Endothelial cell of umbilical vein (primary cell): Measurements from ENCODE around the gene HOMER1. TPM values are rescaled to one million over a fixed set of nuclear protein-coding genes. Genes with fewer than 3 reads are reported as not detected.

Experiments used
- BruUV-seq: library from RNA; stranded (reverse); fragments of 400-500 nt; replicated peaks from 2 replicates; lab custom pipeline; 2021; lab: Mats Ljungman, UMichigan
- CTCF ChIA-PET: fragments of 300-600, 350-600 bp; sonication (Branson Sonifier 250); formaldehyde crosslinking; loops from one replicate; lab custom pipeline; 2021; ENCODE audit warnings: antibody characterized with exemption, inconsistent platforms; lab: Charles Lee
- POLR2A ChIA-PET: fragments of 300-600, 350-600 bp; sonication (Branson Sonifier 250); formaldehyde crosslinking; loops from one replicate; lab custom pipeline; 2021; ENCODE audit warnings: antibody characterized with exemption, inconsistent platforms; lab: Charles Lee
- DNase-seq: peaks from one replicate; pipeline ENCODE4 v3.0.0-alpha.2; 2011; ENCODE audit warnings: low read depth, low spot score
- FAIRE-seq: peaks from 2 replicates; lab custom pipeline; 2011; peaks lifted over from hg19 to GRCh38; lab: Jason Lieb, UNC
- H2AFZ ChIP-seq: 2 replicates; pipeline ENCODE4 v1.6.0; 2012; ENCODE audit warnings: low read depth, low read length, control low read depth, inconsistent platforms
- H3K27ac ChIP-seq: 2 replicates; pipeline ENCODE4 v1.5.1; 2011; ENCODE audit warnings: low read depth, mild to moderate bottlenecking, control low read depth, low read length, moderate library complexity; ENCODE audit not compliant: insufficient read depth
- H3K27me3 ChIP-seq, 2 experiments: 2 replicates each; pipeline versions ENCODE4 v1.6.0 to v1.6.1; 2011; ENCODE audit warnings: low read length in 2 of 2, mixed read lengths in 1 of 2; ENCODE audit not compliant: control insufficient read depth in 2 of 2, insufficient read depth in 2 of 2
- H3K36me3 ChIP-seq, 2 experiments: 2 replicates in 1 of 2; 3 replicates in 1 of 2; pipeline ENCODE4 v1.5.1; 2011; ENCODE audit warnings: low read length in 2 of 2, mild to moderate bottlenecking in 1 of 2, moderate library complexity in 1 of 2; ENCODE audit not compliant: control insufficient read depth in 2 of 2, insufficient read depth in 2 of 2; ENCODE audit errors: extremely low read depth in 1 of 2
- H3K4me1 ChIP-seq: 3 replicates; pipeline ENCODE4 v1.5.1; 2011; ENCODE audit warnings: mild to moderate bottlenecking, low read length; ENCODE audit not compliant: control insufficient read depth, insufficient read depth; ENCODE audit errors: extremely low read depth
- H3K4me2 ChIP-seq: 2 replicates; pipeline ENCODE4 v1.6.1; 2011; ENCODE audit warnings: low read length, control low read depth, mixed read lengths; ENCODE audit not compliant: insufficient read depth
- H3K4me3 ChIP-seq, 3 experiments: fragments of 200-600 bp in 1 of 3; sonication (generic), shearing (Covaris generic) in 1 of 3; replicated peaks in 1 of 3; 2 replicates each; pipeline ENCODE4 v1.5.1; 2011 to 2016; ENCODE audit warnings: control low read depth in 3 of 3, low read length in 3 of 3, mild to moderate bottlenecking in 2 of 3, inconsistent platforms in 1 of 3, low read depth in 1 of 3, moderate library complexity in 1 of 3; ENCODE audit not compliant: insufficient read depth in 1 of 3
- H3K79me2 ChIP-seq: 2 replicates; pipeline ENCODE4 v1.6.0; 2012; ENCODE audit warnings: low read length, inconsistent platforms; ENCODE audit not compliant: control insufficient read depth, insufficient read depth
- H3K9ac ChIP-seq: replicated peaks from 2 replicates; pipeline ENCODE3; 2011; ENCODE audit warnings: low read length, control low read depth; ENCODE audit not compliant: insufficient read depth; ENCODE audit errors: extremely low read depth
- H3K9me1 ChIP-seq: replicated peaks from 3 replicates; pipeline ENCODE4 v1.6.0; 2011; ENCODE audit warnings: mild to moderate bottlenecking, low read length; ENCODE audit not compliant: control insufficient read depth, insufficient read depth; ENCODE audit errors: extremely low read depth
- H3K9me3 ChIP-seq: replicated peaks from 2 replicates; pipeline ENCODE4 v1.5.1; 2012; ENCODE audit warnings: low read length, inconsistent platforms; ENCODE audit not compliant: control insufficient read depth, insufficient read depth
- H4K20me1 ChIP-seq: replicated peaks from 2 replicates; pipeline ENCODE3; 2011; ENCODE audit warnings: mild to moderate bottlenecking, low read length; ENCODE audit not compliant: control insufficient read depth, insufficient read depth; ENCODE audit errors: extremely low read depth
- EZH2 ChIP-seq: IDR thresholded peaks from 2 replicates; pipeline ENCODE4 v1.6.1; 2012; ENCODE audit warnings: borderline replicate concordance, low read depth, mild to moderate bottlenecking, moderate library complexity, low read length, inconsistent platforms; ENCODE audit not compliant: severe bottlenecking
- FOS ChIP-seq: IDR thresholded peaks from 2 replicates; pipeline ENCODE4 v1.6.1; 2011; ENCODE audit warnings: mild to moderate bottlenecking, low read length, moderate library complexity, borderline replicate concordance; ENCODE audit not compliant: insufficient read depth
- GATA2 ChIP-seq: IDR thresholded peaks from 2 replicates; pipeline ENCODE4 v1.7.0; 2011; ENCODE audit warnings: low read depth, mild to moderate bottlenecking, moderate library complexity, mixed read lengths, low read length; ENCODE audit not compliant: insufficient read length, insufficient read depth
- JUN ChIP-seq: IDR thresholded peaks from 2 replicates; pipeline ENCODE4 v1.6.1; 2011; ENCODE audit warnings: borderline replicate concordance, low read depth; ENCODE audit not compliant: insufficient read length, insufficient read depth
- MYC ChIP-seq: IDR thresholded peaks from one replicate; pipeline ENCODE4 v1.6.1; 2011; ENCODE audit warnings: mild to moderate bottlenecking, low read depth, low read length
- POLR2A ChIP-seq: IDR thresholded peaks from 2 replicates; pipeline ENCODE4 v1.6.1; 2012; ENCODE audit warnings: low read depth, mild to moderate bottlenecking, control low read depth, low read length
- POLR2AphosphoS5 ChIP-seq: IDR thresholded peaks from 2 replicates; pipeline ENCODE4 v1.6.1; 2012; ENCODE audit warnings: low read depth, mild to moderate bottlenecking, control low read depth, low read length, moderate library complexity; ENCODE audit not compliant: insufficient read depth
- dilution Hi-C: fragments of 300-500 bp; cut with MboI; formaldehyde crosslinking; loops from one replicate; pipeline ENCODE4 v1.15.0; 2019; ENCODE audit warnings: low sequenced_read_pairs; ENCODE audit not compliant: extremely low pct_ligation_motif_present
- intact Hi-C: fragments of 100-400 bp; cut with micrococcal nuclease; formaldehyde crosslinking; loops from one replicate; pipeline ENCODE4 v1.10.0; 2022
- polyA plus RNA-seq, 4 experiments: library from polyadenylated mRNA; depleted of rRNA in 3 of 4; stranded (reverse) in 3 of 4; unstranded in 1 of 4; fragments of >200 nt; gene quantifications; 2 replicates each; pipeline versions ENCODE4 v1.2.1 to v1.2.3, GENCODE V29; 2011 to 2012; ENCODE audit warnings: missing spikeins in 1 of 4
- total RNA-seq: library from RNA; stranded (reverse); gene quantifications from 2 replicates; pipeline ENCODE4 v1.2.3, GENCODE V29; 2021
- TF ChIP-seq, protein P1 (sequence below): IDR thresholded peaks from 2 replicates; pipeline ENCODE4 v1.6.1; 2011; ENCODE audit not compliant: insufficient read depth, insufficient read length
- TF ChIP-seq, protein P2 (sequence below), 2 donors: IDR thresholded peaks; 1 replicate in 1 of 2; 2 replicates in 1 of 2; pipeline ENCODE4 v1.5.1; 2011; ENCODE audit warnings: low read length in 2 of 2, mild to moderate bottlenecking in 2 of 2, moderate library complexity in 2 of 2, control low read depth in 1 of 2, inconsistent platforms in 1 of 2, low read depth in 1 of 2; ENCODE audit not compliant: insufficient read depth in 1 of 2; ENCODE audit errors: extremely low read depth in 1 of 2

The HOMER1 gene
- total and polyA plus RNA-seq, 2 donors (not counting 3 experiments of a cell fraction or from before 2014, with no cell fraction given), result 0.57 to 3.9 TPM

DNA sequence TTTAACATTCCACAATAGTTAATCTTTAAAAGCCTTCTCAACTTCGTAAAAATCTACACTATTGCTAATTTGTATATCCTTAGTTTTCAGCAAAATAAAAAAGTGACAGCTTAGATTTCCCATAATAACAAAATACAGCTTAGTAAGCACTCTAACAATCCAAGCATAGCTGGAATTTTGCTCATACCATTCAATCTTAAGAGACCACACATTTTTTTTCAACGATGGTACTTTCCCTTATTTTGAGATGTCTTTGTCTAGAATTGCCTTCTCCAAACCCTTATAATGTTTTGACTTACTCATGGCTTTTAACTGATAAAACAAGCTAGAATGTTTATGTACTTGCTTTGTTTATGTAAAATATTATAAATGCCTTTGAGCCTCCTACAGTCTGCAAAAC is 65.6 kb downstream of the HOMER1 start:
- Histone ChIP-seq H3K27me3 (no peaks in the 10 kb centered on the region), H3K36me3 (no peaks in the 10 kb centered on the region), H3K9me1 (no peaks in the 10 kb centered on the region), H3K79me2 (no peaks in the 10 kb centered on the region), H3K4me2 (no peak overlapping the region), H3K4me3 (no peak overlapping the region), H3K4me1 (no peaks in the 10 kb centered on the region), H3K9me3 (no peaks in the 10 kb centered on the region), H2AFZ (no peak overlapping the region), H3K27ac (no peak overlapping the region), H3K9ac (no peak overlapping the region), H4K20me1 (no peaks in the 10 kb centered on the region)
- CTCF ChIA-PET, result interaction anchor here (0.6 to 3.2 kb wide), 4 partner anchors 30 to 423 kb away, joined by 3 to 12 read pairs (median 4); no protein-coding TSS in a partner anchor
- BruUV-seq, result no TSS peak
- POLR2A ChIA-PET, result no interaction called here
- intact Hi-C loops, result no loop called here
- TF ChIP-seq GATA2, result no peak
- TF ChIP-seq MYC, result no peak
- TF ChIP-seq, protein P1, sequence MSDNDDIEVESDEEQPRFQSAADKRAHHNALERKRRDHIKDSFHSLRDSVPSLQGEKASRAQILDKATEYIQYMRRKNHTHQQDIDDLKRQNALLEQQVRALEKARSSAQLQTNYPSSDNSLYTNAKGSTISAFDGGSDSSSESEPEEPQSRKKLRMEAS, result no peak
- TF ChIP-seq, protein P2, sequence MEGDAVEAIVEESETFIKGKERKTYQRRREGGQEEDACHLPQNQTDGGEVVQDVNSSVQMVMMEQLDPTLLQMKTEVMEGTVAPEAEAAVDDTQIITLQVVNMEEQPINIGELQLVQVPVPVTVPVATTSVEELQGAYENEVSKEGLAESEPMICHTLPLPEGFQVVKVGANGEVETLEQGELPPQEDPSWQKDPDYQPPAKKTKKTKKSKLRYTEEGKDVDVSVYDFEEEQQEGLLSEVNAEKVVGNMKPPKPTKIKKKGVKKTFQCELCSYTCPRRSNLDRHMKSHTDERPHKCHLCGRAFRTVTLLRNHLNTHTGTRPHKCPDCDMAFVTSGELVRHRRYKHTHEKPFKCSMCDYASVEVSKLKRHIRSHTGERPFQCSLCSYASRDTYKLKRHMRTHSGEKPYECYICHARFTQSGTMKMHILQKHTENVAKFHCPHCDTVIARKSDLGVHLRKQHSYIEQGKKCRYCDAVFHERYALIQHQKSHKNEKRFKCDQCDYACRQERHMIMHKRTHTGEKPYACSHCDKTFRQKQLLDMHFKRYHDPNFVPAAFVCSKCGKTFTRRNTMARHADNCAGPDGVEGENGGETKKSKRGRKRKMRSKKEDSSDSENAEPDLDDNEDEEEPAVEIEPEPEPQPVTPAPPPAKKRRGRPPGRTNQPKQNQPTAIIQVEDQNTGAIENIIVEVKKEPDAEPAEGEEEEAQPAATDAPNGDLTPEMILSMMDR (IDR thresholded peaks at IDR 0.05; ENCODE audit: extremely low read depth in 1 of 2, insufficient read depth in 1 of 2, low read depth in 1 of 2, low read length in 2 of 2), result no peak
- TF ChIP-seq POLR2A, result no peak
- FAIRE-seq (no peak), DNase-seq (no peak)
- dilution Hi-C loops, result no loop called here

DNA sequence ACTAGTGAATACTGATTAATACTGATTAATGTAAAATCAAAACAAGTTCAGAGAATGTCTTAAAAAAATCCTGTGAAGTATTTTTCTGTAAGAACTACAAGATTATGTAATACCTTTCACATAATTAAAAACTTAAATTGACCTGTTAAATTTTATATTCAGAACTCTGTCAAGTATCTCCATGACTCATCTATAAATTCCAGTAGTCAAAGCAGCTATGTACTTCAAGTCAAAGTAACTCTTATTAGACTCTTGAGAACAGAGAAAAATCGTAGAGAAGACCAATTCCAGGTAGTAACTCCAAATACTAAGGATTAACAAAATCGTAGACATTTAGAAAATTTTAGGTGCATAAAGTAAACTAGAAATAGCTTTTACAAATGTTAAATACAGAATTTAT is 77.1 kb downstream of the HOMER1 start:
- Histone ChIP-seq H3K27me3 (no peaks in the 10 kb centered on the region), H3K9me3 (no peaks in the 10 kb centered on the region), H3K9me1 (no peaks in the 10 kb centered on the region), H3K36me3 (no peaks in the 10 kb centered on the region), H3K4me3 (no peak overlapping the region), H3K79me2 (no peaks in the 10 kb centered on the region), H3K4me2 (no peak overlapping the region), H3K9ac (no peak overlapping the region), H2AFZ (no peak overlapping the region), H4K20me1 (no peaks in the 10 kb centered on the region), H3K4me1 (no peaks in the 10 kb centered on the region), H3K27ac (no peak overlapping the region)
- no TSS peak for BruUV-seq
- no peak for FAIRE-seq
- DNase-seq, result no peak
- intact Hi-C loops, result no loop called here
- TF ChIP-seq MYC, result no peak
- no peak for TF ChIP-seq POLR2A
- TF ChIP-seq POLR2AphosphoS5, result no peak
- TF ChIP-seq JUN, result no peak
- no peak for TF ChIP-seq GATA2
- no peak for TF ChIP-seq FOS
- TF ChIP-seq, protein P1, result no peak
- TF ChIP-seq EZH2, result no peak
- TF ChIP-seq, protein P2 (IDR thresholded peaks at IDR 0.05; ENCODE audit: extremely low read depth in 1 of 2, insufficient read depth in 1 of 2, low read depth in 1 of 2, low read length in 2 of 2), result no peak
- dilution Hi-C loops, result no loop called here
- ChIA-PET POLR2A (no interaction called here), CTCF (interaction anchor here (1.2 kb wide), 1 partner anchor 303 kb away, joined by 4 read pairs; no protein-coding TSS in a partner anchor)
